Gastrocnemius medialis (tissue), 4 donors: Measurements from ENCODE around the gene SNX32.

Source experiments
- POLR2A ChIP-seq, 2 donors: fragments of 450-650 bp; IDR thresholded peaks; one replicate each; pipeline ENCODE4 v1.6.1; 2017; ENCODE audit warnings: antibody characterized with exemption in 2 of 2, mild to moderate bottlenecking in 2 of 2, moderate library complexity in 2 of 2
- TF ChIP-seq, protein P1 (sequence below), 5 experiments: fragments of 450-650 bp in 3 of 5; fragments of 200-600 bp in 2 of 5; sonication (generic) in 2 of 5; IDR thresholded peaks in 4 of 5; conservative IDR thresholded peaks in 1 of 5; 1 replicate in 4 of 5; 2 replicates in 1 of 5; pipeline ENCODE4 v1.5.1; 2016 to 2019; ENCODE audit warnings: antibody characterized with exemption in 5 of 5, mild to moderate bottlenecking in 3 of 5, moderate library complexity in 3 of 5

- TF ChIP-seq, protein P1, sequence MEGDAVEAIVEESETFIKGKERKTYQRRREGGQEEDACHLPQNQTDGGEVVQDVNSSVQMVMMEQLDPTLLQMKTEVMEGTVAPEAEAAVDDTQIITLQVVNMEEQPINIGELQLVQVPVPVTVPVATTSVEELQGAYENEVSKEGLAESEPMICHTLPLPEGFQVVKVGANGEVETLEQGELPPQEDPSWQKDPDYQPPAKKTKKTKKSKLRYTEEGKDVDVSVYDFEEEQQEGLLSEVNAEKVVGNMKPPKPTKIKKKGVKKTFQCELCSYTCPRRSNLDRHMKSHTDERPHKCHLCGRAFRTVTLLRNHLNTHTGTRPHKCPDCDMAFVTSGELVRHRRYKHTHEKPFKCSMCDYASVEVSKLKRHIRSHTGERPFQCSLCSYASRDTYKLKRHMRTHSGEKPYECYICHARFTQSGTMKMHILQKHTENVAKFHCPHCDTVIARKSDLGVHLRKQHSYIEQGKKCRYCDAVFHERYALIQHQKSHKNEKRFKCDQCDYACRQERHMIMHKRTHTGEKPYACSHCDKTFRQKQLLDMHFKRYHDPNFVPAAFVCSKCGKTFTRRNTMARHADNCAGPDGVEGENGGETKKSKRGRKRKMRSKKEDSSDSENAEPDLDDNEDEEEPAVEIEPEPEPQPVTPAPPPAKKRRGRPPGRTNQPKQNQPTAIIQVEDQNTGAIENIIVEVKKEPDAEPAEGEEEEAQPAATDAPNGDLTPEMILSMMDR (IDR thresholded peaks at IDR 0.05 in 4 of 5, conservative IDR thresholded peaks at IDR 0.05 in 1 of 5) = no peak
- TF ChIP-seq POLR2A (IDR thresholded peaks at IDR 0.05) = no peak
These were observed 62.6 kb downstream of the SNX32 start for GRCh38 chr11:65896034-65896999.
